Loucy (cell line): ENCODE data around the gene ITGB7.

ENCODE experiments used
- EZH2phosphoT487 ChIP-seq: fragments of 200-600 bp; IDR thresholded peaks from 2 replicates; pipeline ENCODE4 v1.6.1; 2018; ENCODE audit warnings: antibody characterized with exemption, mild to moderate bottlenecking, moderate library complexity, borderline replicate concordance
- TF ChIP-seq, protein P1 (sequence below): fragments of 200-600 bp; sonication (generic); conservative IDR thresholded peaks from 2 replicates; pipeline ENCODE4 v1.5.1; 2014; ENCODE audit warnings: mild to moderate bottlenecking, antibody characterized with exemption, low read length

DNA sequence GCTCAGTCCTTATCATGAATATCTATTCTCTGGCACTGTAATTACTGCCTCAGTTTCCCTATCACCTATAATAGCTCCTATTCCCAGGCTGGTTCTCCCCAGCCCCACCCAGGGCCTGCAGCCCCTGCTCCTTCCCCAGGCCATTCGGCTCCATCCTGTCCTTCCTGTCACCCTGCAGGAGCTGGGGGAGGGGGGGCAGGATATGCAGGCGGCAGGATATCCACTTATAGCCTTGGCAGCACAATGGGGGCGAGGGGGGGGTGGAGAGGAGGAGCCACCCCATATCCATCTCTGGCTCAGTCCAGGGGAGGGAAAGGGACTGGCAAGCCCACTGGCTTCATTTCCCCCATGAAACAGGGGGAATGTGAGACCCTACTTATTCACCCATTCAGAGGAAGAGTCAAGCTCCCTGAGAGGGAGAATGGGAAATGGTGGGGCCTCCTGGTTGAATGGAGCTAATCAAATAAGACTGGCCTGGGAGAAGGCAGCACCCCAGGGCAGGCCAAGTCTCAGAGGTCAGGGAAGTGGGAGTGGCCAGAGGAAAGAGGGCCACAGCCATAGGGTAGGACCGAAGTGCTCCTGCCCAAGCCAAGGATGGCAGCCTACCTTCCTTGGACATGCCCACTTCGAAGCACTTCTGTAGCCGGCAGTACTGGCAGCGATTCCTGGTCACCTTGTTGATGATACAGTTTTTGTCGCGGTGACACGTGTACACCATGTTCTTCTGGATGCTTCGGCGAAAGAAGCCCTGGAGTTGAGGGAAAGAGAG, 7.8 kb upstream of the ITGB7 start:
- TF ChIP-seq EZH2phosphoT487, result no peak
- TF ChIP-seq, protein P1, sequence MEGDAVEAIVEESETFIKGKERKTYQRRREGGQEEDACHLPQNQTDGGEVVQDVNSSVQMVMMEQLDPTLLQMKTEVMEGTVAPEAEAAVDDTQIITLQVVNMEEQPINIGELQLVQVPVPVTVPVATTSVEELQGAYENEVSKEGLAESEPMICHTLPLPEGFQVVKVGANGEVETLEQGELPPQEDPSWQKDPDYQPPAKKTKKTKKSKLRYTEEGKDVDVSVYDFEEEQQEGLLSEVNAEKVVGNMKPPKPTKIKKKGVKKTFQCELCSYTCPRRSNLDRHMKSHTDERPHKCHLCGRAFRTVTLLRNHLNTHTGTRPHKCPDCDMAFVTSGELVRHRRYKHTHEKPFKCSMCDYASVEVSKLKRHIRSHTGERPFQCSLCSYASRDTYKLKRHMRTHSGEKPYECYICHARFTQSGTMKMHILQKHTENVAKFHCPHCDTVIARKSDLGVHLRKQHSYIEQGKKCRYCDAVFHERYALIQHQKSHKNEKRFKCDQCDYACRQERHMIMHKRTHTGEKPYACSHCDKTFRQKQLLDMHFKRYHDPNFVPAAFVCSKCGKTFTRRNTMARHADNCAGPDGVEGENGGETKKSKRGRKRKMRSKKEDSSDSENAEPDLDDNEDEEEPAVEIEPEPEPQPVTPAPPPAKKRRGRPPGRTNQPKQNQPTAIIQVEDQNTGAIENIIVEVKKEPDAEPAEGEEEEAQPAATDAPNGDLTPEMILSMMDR, result no peak
